ENCODE results near the gene STAC3.

DNA sequence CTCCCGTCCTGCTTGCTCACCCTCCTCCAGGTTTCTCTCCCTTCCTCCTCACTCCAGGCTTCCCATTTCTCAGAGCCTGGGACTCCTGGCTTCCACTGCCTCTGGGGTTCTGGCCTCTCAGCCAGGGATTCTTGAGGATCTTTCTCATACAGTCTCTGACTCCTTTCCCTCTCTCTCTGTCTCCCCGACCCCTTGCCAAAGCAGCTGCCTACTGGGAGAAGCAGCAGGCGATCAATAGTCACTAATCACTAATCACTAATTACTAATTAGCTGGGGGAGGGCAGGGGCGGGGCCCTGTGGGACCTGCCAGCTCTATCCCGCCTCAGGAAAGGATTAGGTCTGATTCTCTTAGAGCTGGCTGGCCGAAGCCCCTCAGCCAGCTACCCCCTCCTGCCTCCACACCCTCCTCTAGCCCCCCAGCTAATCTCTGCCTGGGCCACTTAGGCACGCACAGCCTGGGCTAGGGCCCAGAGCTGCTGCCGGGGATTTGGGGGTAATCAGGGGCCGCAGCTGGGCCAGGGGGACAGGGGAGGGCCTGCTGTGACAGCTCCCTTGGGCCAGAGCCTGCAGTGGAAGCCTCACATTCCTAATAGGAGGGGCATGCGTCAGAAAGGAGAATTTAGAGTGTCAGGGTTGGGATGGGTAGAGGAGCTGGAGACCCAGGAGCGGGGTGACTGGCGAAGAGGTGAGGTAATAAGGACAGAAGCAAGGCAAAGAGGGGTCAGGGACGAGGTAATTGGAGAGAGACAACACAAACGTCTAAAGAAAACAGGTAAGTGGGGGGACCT is 31.6 kb downstream of the STAC3 start:
- TF ChIP-seq, protein P1, sequence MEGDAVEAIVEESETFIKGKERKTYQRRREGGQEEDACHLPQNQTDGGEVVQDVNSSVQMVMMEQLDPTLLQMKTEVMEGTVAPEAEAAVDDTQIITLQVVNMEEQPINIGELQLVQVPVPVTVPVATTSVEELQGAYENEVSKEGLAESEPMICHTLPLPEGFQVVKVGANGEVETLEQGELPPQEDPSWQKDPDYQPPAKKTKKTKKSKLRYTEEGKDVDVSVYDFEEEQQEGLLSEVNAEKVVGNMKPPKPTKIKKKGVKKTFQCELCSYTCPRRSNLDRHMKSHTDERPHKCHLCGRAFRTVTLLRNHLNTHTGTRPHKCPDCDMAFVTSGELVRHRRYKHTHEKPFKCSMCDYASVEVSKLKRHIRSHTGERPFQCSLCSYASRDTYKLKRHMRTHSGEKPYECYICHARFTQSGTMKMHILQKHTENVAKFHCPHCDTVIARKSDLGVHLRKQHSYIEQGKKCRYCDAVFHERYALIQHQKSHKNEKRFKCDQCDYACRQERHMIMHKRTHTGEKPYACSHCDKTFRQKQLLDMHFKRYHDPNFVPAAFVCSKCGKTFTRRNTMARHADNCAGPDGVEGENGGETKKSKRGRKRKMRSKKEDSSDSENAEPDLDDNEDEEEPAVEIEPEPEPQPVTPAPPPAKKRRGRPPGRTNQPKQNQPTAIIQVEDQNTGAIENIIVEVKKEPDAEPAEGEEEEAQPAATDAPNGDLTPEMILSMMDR (IDR thresholded peaks at IDR 0.05), result no peak
- TF ChIP-seq POLR2A (IDR thresholded peaks at IDR 0.05), result no peak

Data from body of pancreas (tissue), 4 donors.